Activated T-helper 9 cell treated with anti-CD3 and anti-CD28 coated beads, Interleukin-2, amount 50 U/mL, for 16 hours (primary cell): ENCODE measurements around the gene CDC42.

Experiments used
- DNase-seq: peaks from one replicate; pipeline ENCODE4 v3.0.0-alpha.2; 2020; ENCODE audit warnings: low read depth

The CDC42 gene

GRCh38 chr1:22076346-22076745, 23.8 kb downstream of the CDC42 start:
- no peak for DNase-seq

- DNase-seq, result no peak
Observed at GRCh38 chr1:22077728-22078127, 25.2 kb downstream of the CDC42 start.

- no peak for DNase-seq
Observed at GRCh38 chr1:22078133-22078532, 25.6 kb downstream of the CDC42 start.

GRCh38 chr1:22080191-22080590, 27.7 kb downstream of the CDC42 start:
- DNase-seq, result no peak

- no peak for DNase-seq
Observed at GRCh38 chr1:22088331-22088730, 35.8 kb downstream of the CDC42 start.

- no peak for DNase-seq
Observed at GRCh38 chr1:22089134-22089571, 36.6 kb downstream of the CDC42 start.

GRCh38 chr1:22089787-22090186, 37.3 kb downstream of the CDC42 start:
- DNase-seq, result no peak

GRCh38 chr1:22090867-22091266, 38.4 kb downstream of the CDC42 start:
- DNase-seq, result no peak

- peak; percentile 16 for DNase-seq
Observed at GRCh38 chr1:22092026-22092768, 39.7 kb downstream of the CDC42 start.

- no peak for DNase-seq
Observed at GRCh38 chr1:22093513-22093912, 41.0 kb downstream of the CDC42 start.

- DNase-seq, result no peak
Observed at GRCh38 chr1:22096036-22096435, 43.5 kb downstream of the CDC42 start.

- no peak for DNase-seq
Observed at GRCh38 chr1:22096463-22096862, 44.0 kb downstream of the CDC42 start.

GRCh38 chr1:22098752-22099151, 46.2 kb downstream of the CDC42 start:
- DNase-seq, result no peak

- DNase-seq, result no peak
Observed at GRCh38 chr1:22100168-22100567, 47.7 kb downstream of the CDC42 start.

- no peak for DNase-seq
Observed at GRCh38 chr1:22101199-22101598, 48.7 kb downstream of the CDC42 start.

GRCh38 chr1:22101995-22102394, 49.5 kb downstream of the CDC42 start:
- no peak for DNase-seq

- no peak for DNase-seq
Observed at GRCh38 chr1:22102746-22103145, 50.2 kb downstream of the CDC42 start.

- DNase-seq, result no peak
Observed at GRCh38 chr1:22104094-22104493, 51.6 kb downstream of the CDC42 start.

GRCh38 chr1:22104865-22105437, 52.4 kb downstream of the CDC42 start:
- no peak for DNase-seq

- no peak for DNase-seq
Observed at GRCh38 chr1:22105611-22106207, 53.2 kb downstream of the CDC42 start.

- no peak for DNase-seq
Observed at GRCh38 chr1:22107126-22107525, 54.6 kb downstream of the CDC42 start.

GRCh38 chr1:22108339-22109105, 56.0 kb downstream of the CDC42 start:
- DNase-seq, result no peak

GRCh38 chr1:22110016-22110415, 57.5 kb downstream of the CDC42 start:
- no peak for DNase-seq
